Activated CD8-positive, alpha-beta memory T cell treated with anti-CD3 and anti-CD28 coated beads, Interleukin-2, amount 50 U/mL, for 1 hour (primary cell): Measurements from ENCODE around the gene TMEM80.
"Not testable (repeated sequence)": the region's sequence is repeated elsewhere in the genome, so short reads cannot be mapped to it uniquely, and the experiment has no call there.

Experiments used
- DNase-seq: peaks from one replicate; pipeline ENCODE4 v3.0.0-alpha.2; 2020; ENCODE audit errors: extremely low read depth

Gene TMEM80

GRCh38 chr11:679271-680207 lies 16.1 kb upstream of the TMEM80 start:
- DNase-seq: no peak

DNA sequence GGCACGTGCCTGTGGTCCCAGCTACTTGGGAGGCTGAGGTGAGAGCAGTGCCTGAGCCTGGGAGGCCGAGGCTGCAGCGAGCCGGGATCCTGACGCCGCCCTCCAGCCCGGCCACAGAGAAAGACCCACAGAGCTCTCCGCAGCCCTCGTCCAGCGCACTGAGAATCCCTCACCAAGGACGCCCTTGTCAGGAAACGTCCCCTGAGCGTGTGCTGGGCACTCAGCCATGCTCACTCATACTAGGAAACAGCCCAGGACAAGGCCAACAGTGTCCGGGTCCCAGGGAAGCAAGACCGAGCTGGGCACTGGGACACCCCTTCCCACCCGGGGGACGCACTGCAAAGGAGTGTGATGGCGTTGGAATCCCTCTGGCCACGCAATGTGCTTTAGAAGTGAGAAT lies 15.1 kb upstream of the TMEM80 start:
- DNase-seq: no peak

- no peak for DNase-seq
These were observed 14.6 kb upstream of the TMEM80 start for GRCh38 chr11:680970-681369.

GRCh38 chr11:686451-687243 lies 9.0 kb upstream of the TMEM80 start:
- DNase-seq: no peak

GRCh38 chr11:687751-688150 lies 7.9 kb upstream of the TMEM80 start:
- no peak for DNase-seq

GRCh38 chr11:688681-689080 lies 6.9 kb upstream of the TMEM80 start:
- DNase-seq: no peak

GRCh38 chr11:689625-690024 lies 6.0 kb upstream of the TMEM80 start:
- DNase-seq: no peak

GRCh38 chr11:690244-690643 lies 5.4 kb upstream of the TMEM80 start:
- not testable (repeated sequence) for DNase-seq

GRCh38 chr11:690738-691633 lies 4.6 kb upstream of the TMEM80 start:
- DNase-seq: no peak

GRCh38 chr11:691710-692590 lies 3.7 kb upstream of the TMEM80 start:
- no peak for DNase-seq

DNA sequence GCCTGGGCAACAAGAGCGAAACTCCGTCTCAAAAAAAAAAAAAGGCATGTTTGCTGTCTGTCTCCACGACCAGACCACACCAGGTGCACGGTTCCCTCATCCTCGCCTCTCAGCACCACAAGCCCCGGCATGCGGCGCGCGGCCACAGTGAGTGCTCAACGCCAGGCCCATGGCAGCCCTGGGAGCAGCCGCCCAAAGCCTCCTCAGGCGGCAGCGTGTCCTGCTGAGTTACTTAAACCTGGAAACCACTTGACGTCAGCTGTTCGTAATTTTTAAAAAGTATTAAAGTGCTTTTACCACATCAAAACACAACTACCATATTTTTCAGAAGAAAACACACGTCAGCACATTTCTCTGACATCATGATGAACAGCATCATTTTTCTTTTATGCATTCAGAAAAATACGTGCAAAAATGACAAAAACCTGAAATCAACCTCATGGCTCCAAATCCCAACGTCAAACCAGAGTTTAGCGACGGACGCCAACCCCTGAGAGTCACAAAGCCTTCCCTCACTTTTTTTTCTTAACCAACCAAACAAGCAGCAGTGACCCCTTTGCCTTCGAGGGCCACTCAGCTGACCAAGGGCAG lies 2.7 kb upstream of the TMEM80 start:
- DNase-seq: no peak

DNA sequence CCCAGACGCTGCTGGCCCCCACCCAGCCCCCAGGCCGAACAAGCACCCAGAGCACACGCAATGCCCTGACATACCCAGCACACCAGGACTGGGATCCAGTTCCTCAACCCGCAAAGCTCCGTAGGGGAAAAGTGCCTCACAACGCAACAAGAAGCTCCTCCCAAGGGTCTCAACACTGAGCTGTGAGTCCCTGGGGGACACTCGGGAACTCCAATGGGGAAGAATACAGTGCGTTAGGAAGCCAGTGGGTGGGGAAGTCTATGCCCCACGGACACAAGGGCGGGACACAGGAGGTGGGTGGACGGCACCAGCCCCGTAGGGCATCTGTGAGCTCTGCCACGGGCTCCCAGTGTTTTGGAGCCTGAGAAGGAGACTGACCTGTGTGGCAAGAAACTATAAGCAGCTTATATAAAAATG lies 2.2 kb upstream of the TMEM80 start:
- no peak for DNase-seq

DNA sequence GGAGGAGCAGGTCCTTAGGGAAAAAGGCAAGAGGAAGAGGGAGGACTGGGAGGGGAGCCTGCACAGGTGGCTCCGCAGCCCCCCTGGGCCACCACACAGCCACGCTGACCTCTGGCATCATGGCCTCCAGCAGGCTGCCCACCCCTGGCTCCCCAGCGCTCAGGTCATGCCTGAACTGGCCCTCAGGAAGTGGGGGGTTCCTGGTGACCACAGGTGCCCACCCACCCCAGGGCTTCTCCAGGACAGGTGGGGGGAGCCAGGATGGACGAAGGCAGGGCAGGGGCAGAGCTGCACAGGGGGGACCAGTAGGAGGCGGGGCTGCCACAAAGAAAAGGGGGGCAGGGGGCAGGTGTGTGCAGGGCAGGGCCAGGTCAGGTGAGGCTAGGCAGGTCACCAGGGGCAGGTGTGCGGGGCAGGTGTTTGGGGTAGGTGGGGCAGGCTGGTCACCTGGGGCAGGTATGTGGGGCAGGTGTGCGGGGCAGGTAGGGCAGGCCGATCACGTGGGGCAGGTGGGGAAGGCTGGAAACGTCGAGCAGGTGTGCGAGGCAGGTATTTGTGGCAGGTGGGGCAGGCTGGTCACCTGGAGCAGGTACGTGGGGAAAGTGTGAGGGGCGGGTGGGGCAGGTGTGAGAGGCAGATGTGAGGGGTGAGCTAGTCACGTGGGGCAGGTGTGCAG lies 1.6 kb upstream of the TMEM80 start:
- no peak for DNase-seq

- peak; percentile 98 for DNase-seq
These were observed 891 bp upstream of the TMEM80 start, which contains the start of gene DEAF1 for GRCh38 chr11:694563-695287. Gene DEAF1 (minus strand): TSS chr11:695222. CDS start chr11:695047, 175 bp downstream.

GRCh38 chr11:695288-695537 lies 403 bp upstream of the TMEM80 start:
- no peak for DNase-seq

GRCh38 chr11:696955-697491 lies 1.4 kb downstream of the TMEM80 start:
- no peak for DNase-seq

GRCh38 chr11:697811-698311 lies 2.2 kb downstream of the TMEM80 start:
- DNase-seq: no peak

GRCh38 chr11:698493-699115 lies 3.0 kb downstream of the TMEM80 start:
- no peak for DNase-seq
